ENCODE measurements around the gene PBX4.
"Not testable (repeated sequence)": the region's sequence is repeated elsewhere in the genome, so short reads cannot be mapped to it uniquely, and the experiment has no call there.

The PBX4 gene

GRCh38 chr19:19618219-19619051, at the start of gene PBX4:
TSS of gene PBX4 (minus strand) at chr19:19618687. CDS start at chr19:19618629, 58 bp downstream.
- peak; percentile 97 for DNase-seq (ENCODE audit: low read depth)

GRCh38 chr19:19665420-19665948, 47.0 kb upstream of the PBX4 start:
- DNase-seq (ENCODE audit: low read depth) = not testable (repeated sequence)

- peak; percentile 82 for DNase-seq (ENCODE audit: low read depth)
Measured at GRCh38 chr19:19663256-19664120, 45.0 kb upstream of the PBX4 start, which contains the start of gene ATP13A1. TSS of gene ATP13A1 (minus strand) at chr19:19663676. CDS start at chr19:19663666, 10 bp downstream.

- DNase-seq (ENCODE audit: low read depth) = no peak
Measured at GRCh38 chr19:19662871-19663255, 44.4 kb upstream of the PBX4 start.

- no peak for DNase-seq (ENCODE audit: low read depth)
Measured at GRCh38 chr19:19662344-19662743, 43.9 kb upstream of the PBX4 start.

- no peak for DNase-seq (ENCODE audit: low read depth)
Measured at GRCh38 chr19:19661675-19662251, 43.3 kb upstream of the PBX4 start.

GRCh38 chr19:19661141-19661674, 42.7 kb upstream of the PBX4 start:
- no peak for DNase-seq (ENCODE audit: low read depth)

GRCh38 chr19:19659646-19660245, 41.3 kb upstream of the PBX4 start:
- DNase-seq (ENCODE audit: low read depth) = no peak

GRCh38 chr19:19657397-19657783, 38.9 kb upstream of the PBX4 start:
- DNase-seq (ENCODE audit: low read depth) = no peak

DNA sequence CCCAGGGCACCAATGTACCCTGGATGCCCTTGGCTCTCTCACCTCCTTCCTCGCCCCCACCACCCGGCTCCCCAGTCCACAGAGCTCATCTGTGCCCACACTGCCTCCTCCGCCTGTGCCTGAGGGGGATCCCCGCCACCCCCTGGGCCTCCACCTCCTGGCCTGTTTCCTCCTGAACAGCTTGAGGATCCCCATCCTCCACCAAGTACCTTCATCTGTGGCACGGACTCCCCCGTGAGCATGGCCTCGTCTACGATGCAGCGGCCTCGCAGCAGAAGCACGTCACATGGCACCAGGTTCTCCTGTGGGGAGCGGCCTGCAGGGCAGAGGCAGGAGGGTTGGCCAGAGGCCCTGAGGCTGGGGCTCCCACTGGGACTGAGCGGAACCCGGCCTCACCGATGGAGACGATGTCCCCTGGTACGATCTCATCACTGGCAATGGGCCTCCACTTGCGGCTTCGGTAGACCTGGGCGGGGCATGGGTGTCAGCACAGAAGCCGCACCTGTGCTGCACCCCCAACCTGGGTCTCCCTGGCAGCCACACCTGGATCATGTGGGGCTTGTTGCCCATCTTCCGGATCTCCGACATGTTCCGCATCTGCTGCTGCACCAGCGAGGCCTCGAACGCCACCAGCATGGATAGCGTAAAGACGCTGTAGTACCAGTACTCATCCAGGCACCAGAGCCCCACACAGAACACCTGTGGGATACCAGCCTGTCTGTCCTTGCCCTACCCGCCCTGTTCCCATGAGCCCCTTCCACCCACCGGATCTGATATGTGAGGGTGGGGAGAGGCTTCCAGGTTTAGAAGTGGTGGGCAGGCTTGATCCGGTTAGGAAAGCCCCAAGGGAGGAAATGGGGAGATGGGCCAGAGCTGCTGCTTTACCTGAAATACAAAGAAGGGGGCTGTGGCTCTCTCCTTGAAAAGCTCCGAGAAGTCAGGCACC, 38.2 kb upstream of the PBX4 start:
- DNase-seq (ENCODE audit: low read depth) = no peak

- no peak for DNase-seq (ENCODE audit: low read depth)
Measured at GRCh38 chr19:19655641-19656343, 37.3 kb upstream of the PBX4 start.

DNA sequence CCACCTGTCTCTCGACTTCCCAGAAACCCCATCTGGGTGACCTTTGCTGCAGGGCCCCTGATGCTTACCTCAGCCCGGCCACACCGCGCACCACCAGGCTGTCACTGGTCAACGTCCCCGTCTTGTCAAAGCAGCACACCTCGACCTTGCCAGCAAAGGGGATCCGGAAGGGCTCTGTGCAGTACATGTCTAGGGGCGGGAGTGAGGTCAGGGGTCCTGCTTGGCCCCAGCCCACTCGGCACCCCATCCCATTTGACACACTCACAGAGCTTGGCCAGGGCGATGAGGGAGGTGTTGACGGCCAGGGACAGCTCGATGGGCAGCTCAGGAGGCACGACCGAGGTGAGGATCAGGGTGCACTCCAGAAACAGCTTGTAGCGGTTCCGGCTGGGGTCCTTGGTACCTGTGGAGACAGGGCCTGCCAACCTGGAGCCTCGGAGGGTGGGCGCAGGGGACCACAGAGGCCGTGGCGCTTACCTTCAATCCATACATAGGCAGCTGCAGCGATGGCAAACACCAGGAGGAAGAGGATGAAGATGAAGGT, 36.6 kb upstream of the PBX4 start:
- no peak for DNase-seq (ENCODE audit: low read depth)

DNA sequence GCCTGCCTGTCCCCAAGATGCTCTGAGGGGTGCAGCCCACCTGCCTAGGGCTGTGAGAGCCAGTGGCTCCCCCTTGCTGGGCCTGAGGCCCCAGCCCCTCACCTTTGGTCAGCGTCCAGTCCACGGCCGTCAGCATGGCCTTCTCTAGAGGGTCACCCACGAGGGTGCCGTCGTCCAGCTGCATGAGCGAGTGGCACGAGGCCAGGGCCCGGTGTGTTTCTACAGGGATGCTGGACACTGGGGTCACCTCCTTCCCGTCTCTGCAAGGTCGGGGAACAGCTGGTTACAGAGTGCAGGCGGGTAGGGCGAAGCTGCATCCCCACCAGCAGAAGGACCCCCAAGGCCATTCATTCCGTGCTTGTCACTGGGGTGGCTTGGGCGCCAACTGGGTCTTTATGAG, 36.0 kb upstream of the PBX4 start:
- DNase-seq (ENCODE audit: low read depth) = no peak

- DNase-seq (ENCODE audit: low read depth) = no peak
Measured at GRCh38 chr19:19653597-19654147, 35.2 kb upstream of the PBX4 start.

GRCh38 chr19:19652482-19653295, 34.2 kb upstream of the PBX4 start:
- no peak for DNase-seq (ENCODE audit: low read depth)

DNA sequence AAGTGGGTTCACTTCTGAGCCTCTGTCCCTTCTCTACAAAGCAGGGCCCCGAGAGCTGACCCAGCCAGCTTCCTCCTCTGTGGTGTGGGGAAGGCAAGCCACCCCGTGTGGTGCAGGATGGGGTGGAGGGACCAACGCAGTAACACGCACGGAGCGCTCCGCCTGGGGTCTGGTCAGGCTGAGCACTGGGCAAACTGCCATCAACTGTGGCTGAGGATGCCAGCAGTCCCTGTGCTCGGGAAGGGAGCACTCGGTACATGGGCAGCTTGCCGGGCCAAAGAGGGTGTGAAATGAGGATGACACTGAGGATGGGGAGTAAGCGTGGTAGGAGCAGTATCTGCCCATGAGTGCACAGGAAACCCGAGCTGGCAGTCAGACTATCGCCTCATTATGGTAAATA, 32.6 kb upstream of the PBX4 start:
- no peak for DNase-seq (ENCODE audit: low read depth)

DNA sequence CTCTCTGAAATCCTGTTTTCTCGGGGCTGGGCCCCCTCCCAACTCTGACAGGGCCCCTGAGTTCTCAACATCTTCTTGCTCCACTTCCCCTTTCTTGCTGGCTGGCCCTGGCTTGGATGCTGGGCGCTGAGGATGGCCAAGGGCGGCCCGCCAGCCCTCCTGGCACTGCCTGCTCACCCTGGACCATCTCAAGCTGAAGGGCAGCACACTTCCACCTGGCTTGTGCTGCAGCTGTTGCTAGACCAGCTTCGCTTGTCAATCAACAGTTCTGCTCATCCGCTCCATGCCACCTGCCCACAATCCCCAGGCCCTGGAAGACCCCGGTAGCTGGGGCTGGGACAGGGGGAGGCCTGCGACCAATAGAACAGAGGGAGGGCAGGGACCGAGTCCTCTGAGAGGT, 31.8 kb upstream of the PBX4 start:
- no peak for DNase-seq (ENCODE audit: low read depth)

DNA sequence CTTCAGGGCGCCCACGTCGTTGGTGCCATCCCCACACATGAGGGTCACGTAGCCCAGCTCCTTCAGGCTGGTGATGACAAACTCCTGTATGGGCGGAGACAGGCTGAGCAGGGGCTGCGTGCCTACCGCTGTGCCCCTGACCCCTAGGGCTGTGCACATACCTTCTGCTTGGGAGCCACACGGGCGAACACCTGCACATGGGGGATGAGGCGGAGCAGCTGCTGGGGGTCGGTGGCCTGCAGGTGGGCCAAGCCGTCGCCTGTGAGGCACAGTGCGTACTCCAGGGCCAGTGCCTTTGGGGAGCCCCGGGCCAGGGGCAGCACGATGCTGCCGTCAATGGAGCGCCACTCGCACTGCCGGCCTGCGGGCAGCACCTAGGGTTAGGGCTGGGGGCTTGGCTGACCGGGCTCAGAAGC, 31.1 kb upstream of the PBX4 start:
- no peak for DNase-seq (ENCODE audit: low read depth)

Data from stimulated activated CD8-positive, alpha-beta memory T cell treated with anti-CD3 and anti-CD28 coated beads, Interleukin-7, amount 100 ng/mL, for 24 hours (primary cell).